HCT116 (cell line): ENCODE results near the gene DRAP1.

Experiments
- EZH2 ChIP-seq: fragments of 200-600 bp; sonication (generic); IDR thresholded peaks from 2 replicates; pipeline ENCODE4 v1.6.1; 2017; ENCODE audit warnings: antibody characterized with exemption, mixed run types
- FOSL1 ChIP-seq: IDR thresholded peaks from 2 replicates; pipeline ENCODE4 v1.6.1; 2012; ENCODE audit warnings: low read depth
- POLR2AphosphoS5 ChIP-seq: IDR thresholded peaks from 2 replicates; pipeline ENCODE4 v1.6.1; 2011; ENCODE audit warnings: mild to moderate bottlenecking, low read depth, low read length, moderate library complexity
- RAD21 ChIP-seq: IDR thresholded peaks from 2 replicates; pipeline ENCODE4 v1.6.1; 2012; ENCODE audit warnings: low read depth, mild to moderate bottlenecking
- TF ChIP-seq, protein P1 (sequence below), 3 experiments: fragments of 200-600 bp in 1 of 3; sonication (generic) in 1 of 3; IDR thresholded peaks in 2 of 3; conservative IDR thresholded peaks in 1 of 3; 2 replicates each; pipeline ENCODE4 v1.5.1; 2012 to 2017; ENCODE audit warnings: low read depth in 2 of 3, low read length in 2 of 3, antibody characterized with exemption in 1 of 3, borderline replicate concordance in 1 of 3, control low read depth in 1 of 3, mild to moderate bottlenecking in 1 of 3, mixed read lengths in 1 of 3, mixed run types in 1 of 3, moderate library complexity in 1 of 3; ENCODE audit not compliant: insufficient read depth in 1 of 3
- TF ChIP-seq, protein P2 (sequence below): IDR thresholded peaks from 2 replicates; pipeline ENCODE4 v1.6.1; 2012
- TF ChIP-seq, protein P3 (sequence below): IDR thresholded peaks from 2 replicates; pipeline ENCODE4 v1.6.1; 2012; ENCODE audit warnings: low read depth
- TF ChIP-seq, protein P4 (sequence below): IDR thresholded peaks from 2 replicates; pipeline ENCODE4 v1.6.1; 2012

DNA sequence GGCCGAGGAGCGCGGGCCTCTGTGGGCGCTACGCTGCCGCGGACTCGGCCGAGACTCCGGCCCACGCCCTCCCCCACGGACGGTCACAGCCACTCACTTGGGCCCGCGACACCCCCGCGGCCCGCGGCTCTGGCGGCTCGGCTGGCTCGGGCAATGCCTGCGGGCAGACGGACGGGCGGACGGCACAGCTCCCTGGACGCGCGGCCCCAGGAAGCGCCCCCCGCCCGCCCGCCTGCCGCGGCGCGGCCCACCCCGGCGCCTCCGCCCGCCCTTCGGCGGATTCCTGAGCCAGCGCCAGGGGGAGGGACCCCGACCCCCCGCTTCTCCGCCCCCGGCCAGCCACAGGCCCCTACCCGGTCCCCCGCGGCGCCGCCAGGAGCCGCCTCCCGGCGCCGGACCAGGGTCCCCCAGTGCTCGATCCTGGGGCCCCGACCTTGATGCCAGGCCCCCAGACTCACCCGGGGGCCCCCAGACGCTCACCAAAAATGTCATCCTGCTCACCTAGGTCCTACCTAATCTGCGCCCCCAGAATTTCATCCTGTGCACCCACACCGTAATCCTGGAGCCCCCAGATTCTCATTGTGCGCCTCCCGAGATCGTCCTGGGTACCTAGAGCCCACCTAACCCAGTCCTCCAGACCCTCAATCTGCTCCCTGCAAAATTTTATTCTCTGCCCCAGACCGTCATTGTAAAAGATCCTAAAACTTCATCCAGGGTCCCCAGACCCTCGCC lies 46.5 kb upstream of the DRAP1 start, which contains the start of gene EFEMP2:
- TF ChIP-seq FOSL1 (no peak), POLR2AphosphoS5 (no peak), EZH2 (no peak), RAD21 (no peak)
- TF ChIP-seq, protein P1, sequence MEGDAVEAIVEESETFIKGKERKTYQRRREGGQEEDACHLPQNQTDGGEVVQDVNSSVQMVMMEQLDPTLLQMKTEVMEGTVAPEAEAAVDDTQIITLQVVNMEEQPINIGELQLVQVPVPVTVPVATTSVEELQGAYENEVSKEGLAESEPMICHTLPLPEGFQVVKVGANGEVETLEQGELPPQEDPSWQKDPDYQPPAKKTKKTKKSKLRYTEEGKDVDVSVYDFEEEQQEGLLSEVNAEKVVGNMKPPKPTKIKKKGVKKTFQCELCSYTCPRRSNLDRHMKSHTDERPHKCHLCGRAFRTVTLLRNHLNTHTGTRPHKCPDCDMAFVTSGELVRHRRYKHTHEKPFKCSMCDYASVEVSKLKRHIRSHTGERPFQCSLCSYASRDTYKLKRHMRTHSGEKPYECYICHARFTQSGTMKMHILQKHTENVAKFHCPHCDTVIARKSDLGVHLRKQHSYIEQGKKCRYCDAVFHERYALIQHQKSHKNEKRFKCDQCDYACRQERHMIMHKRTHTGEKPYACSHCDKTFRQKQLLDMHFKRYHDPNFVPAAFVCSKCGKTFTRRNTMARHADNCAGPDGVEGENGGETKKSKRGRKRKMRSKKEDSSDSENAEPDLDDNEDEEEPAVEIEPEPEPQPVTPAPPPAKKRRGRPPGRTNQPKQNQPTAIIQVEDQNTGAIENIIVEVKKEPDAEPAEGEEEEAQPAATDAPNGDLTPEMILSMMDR (IDR thresholded peaks at IDR 0.05 in 2 of 3, conservative IDR thresholded peaks at IDR 0.05 in 1 of 3; ENCODE audit: borderline replicate concordance in 1 of 3, insufficient read depth in 1 of 3, low read depth in 2 of 3, low read length in 2 of 3), result no peak
- TF ChIP-seq, protein P2, sequence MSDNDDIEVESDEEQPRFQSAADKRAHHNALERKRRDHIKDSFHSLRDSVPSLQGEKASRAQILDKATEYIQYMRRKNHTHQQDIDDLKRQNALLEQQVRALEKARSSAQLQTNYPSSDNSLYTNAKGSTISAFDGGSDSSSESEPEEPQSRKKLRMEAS, result no peak
- TF ChIP-seq, protein P3, sequence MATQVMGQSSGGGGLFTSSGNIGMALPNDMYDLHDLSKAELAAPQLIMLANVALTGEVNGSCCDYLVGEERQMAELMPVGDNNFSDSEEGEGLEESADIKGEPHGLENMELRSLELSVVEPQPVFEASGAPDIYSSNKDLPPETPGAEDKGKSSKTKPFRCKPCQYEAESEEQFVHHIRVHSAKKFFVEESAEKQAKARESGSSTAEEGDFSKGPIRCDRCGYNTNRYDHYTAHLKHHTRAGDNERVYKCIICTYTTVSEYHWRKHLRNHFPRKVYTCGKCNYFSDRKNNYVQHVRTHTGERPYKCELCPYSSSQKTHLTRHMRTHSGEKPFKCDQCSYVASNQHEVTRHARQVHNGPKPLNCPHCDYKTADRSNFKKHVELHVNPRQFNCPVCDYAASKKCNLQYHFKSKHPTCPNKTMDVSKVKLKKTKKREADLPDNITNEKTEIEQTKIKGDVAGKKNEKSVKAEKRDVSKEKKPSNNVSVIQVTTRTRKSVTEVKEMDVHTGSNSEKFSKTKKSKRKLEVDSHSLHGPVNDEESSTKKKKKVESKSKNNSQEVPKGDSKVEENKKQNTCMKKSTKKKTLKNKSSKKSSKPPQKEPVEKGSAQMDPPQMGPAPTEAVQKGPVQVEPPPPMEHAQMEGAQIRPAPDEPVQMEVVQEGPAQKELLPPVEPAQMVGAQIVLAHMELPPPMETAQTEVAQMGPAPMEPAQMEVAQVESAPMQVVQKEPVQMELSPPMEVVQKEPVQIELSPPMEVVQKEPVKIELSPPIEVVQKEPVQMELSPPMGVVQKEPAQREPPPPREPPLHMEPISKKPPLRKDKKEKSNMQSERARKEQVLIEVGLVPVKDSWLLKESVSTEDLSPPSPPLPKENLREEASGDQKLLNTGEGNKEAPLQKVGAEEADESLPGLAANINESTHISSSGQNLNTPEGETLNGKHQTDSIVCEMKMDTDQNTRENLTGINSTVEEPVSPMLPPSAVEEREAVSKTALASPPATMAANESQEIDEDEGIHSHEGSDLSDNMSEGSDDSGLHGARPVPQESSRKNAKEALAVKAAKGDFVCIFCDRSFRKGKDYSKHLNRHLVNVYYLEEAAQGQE, result no peak
- TF ChIP-seq, protein P4, sequence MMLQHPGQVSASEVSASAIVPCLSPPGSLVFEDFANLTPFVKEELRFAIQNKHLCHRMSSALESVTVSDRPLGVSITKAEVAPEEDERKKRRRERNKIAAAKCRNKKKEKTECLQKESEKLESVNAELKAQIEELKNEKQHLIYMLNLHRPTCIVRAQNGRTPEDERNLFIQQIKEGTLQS, result no peak
